ENCODE data around the gene HOXA9.

- TF ChIP-seq CTCF (IDR thresholded peaks at IDR 0.05) (no peak), POLR2AphosphoS5 (IDR thresholded peaks at IDR 0.05) (no peak)
These were observed 42.1 kb upstream of the HOXA9 start for GRCh38 chr7:27207348-27207985.

Data from stomach (tissue), 4 donors.